GM12865 (cell line): ENCODE results near the gene ALPL.

Experiments
- DNase-seq: peaks from one replicate; pipeline ENCODE4 v3.0.0; 2010; ENCODE audit warnings: low read depth
- H3K4me3 ChIP-seq: 2 replicates; pipeline ENCODE4 v1.5.1; 2011; ENCODE audit warnings: mild to moderate bottlenecking, low read depth, low read length, control low read depth
- CTCF ChIP-seq: IDR thresholded peaks from 2 replicates; pipeline ENCODE4 v1.5.1; 2011; ENCODE audit warnings: low read length, control low read depth, low read depth, inconsistent platforms; ENCODE audit not compliant: insufficient read depth; ENCODE audit errors: missing control alignments

The ALPL gene

DNA sequence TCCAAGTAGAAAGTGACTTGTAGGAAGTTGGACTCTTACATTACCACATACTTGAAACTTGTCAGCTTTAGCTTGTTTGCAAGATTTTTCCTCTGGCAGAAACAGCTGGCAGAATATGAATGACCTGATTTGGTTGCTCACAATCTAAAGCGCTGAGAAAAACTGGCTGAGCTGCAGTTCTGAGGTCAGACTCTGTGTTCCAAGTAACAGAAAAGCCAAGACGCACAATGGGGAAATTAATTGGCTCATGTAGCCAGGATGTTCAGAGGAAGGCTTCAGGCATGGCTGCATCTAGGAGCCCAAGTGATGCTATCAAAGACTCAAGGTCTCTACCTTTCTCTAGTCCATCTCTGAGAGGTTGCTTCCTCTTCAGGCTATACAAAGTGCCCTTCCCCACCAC, 27.0 kb downstream of the ALPL start:
- no peak overlapping the region for H3K4me3 ChIP-seq
- TF ChIP-seq CTCF: no peak
- no peak for DNase-seq

DNA sequence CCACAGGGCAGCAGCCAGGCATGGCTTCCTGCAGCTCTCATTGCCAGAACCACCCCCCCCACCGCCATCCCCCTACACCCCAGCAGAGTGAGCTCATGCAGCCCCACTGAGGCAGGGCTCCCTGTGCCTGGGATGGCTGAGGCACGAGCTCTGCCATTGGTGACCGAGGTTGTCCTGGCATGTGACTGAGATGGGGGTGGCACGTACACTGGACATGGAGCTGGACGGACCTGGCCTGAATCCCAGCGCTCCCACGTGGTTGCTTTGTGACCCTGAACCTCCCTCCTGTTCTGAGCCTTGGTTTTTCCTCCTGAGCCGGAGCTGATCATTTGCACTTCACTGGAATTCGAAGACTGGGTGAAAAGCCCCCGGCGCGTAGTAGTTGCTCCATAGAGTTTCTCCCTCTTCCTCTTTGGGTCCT, 28.3 kb downstream of the ALPL start:
- TF ChIP-seq CTCF: no peak
- H3K4me3 ChIP-seq: no peak overlapping the region
- DNase-seq: no peak

DNA sequence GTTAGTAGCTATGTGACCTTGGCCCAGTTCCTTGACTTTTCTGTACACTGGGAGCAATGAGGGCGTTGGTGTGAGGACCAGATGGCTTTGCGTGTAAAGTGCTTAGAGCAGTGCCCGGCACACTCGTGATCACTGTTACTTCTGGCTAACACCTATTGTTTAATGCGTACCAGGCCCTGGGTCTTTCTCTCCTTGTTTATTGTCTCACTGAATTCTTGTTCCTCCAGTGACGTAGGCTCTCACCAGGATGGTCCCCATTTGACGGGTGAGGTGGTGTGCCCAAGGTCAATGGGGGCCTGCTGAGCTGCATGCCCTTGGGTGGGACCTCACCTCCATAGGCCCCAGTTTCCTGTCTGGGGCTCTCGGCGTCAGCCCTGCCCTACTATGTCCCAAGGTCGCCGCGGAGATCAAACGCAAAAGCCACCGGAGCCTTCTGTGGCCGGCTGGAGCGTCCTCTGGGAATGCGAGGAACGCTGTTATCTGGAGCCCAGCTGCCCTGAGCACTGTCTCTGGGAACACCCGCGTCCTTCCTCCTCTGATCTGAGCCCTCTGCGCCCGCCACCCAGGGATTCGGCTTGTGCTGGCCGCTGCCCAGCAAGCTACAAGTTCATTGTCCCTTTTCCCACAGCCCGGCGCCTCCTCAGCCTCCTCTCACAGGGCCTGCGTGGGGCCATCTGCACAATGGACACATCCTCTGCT, 28.9 kb downstream of the ALPL start:
- no peak overlapping the region for H3K4me3 ChIP-seq
- TF ChIP-seq CTCF: no peak
- no peak for DNase-seq

DNA sequence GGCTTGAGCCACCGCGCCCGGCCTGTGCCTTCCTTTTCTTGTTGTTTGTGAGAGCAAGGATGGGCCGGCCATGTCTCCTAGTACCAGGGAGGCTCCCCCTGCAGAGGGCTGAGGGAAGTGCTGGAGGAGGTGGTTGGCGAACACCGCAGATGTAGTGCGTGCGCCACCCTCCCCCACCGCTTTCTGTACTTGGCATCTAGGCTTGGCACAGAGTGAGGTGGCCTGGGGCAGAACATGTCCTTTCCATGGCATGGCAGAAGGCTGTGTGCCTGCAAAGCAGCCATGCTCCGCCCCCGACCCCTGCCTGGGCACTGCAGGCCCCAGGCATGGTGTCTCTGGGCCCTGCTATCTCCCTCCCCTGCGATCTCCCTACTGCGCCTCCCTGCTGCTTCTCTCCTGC, 30.7 kb downstream of the ALPL start:
- H3K4me3 ChIP-seq: no peak overlapping the region
- TF ChIP-seq CTCF: no peak
- no peak for DNase-seq

DNA sequence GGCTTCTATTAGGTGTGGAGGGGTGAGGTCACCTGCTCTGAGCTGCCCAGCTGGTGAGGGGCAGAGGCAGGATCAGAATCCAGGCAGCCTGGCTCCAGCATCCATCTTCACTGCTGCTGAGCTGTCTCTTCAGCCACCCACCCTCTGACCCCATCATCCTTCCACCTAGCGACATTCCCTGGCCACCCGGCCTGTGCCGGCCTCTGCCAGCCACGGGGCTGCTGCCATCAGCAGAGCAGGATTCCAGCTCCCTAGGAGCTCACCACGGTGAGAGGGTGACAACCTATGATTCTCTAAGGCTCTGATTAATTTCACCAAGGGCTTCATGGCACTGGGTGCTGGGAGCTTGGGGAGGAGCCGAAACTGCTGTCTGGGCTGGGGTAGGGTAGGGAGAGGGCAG, 32.1 kb downstream of the ALPL start:
- TF ChIP-seq CTCF: no peak
- no peak overlapping the region for H3K4me3 ChIP-seq
- no peak for DNase-seq

GRCh38 chr1:21541835-21542234, 32.6 kb downstream of the ALPL start:
- H3K4me3 ChIP-seq: no peak overlapping the region
- DNase-seq: no peak
- no peak for TF ChIP-seq CTCF

- DNase-seq: no peak
- no peak for TF ChIP-seq CTCF
- no peak overlapping the region for H3K4me3 ChIP-seq
Measured at GRCh38 chr1:21543598-21543997, 34.4 kb downstream of the ALPL start.
